SIG-M5 treated with dmso at 0.1 percent for 504 hours (cell line): ENCODE measurements around the gene CDKL4.
"Not testable (repeated sequence)": the region's sequence is repeated elsewhere in the genome, so short reads cannot be mapped to it uniquely, and the experiment has no call there.

Source experiments
- DNase-seq: peaks from one replicate; lab custom pipeline; 2025; ENCODE audit not compliant: unreplicated experiment; lab: John Stamatoyannopoulos, UW

CDKL4 gene

DNA sequence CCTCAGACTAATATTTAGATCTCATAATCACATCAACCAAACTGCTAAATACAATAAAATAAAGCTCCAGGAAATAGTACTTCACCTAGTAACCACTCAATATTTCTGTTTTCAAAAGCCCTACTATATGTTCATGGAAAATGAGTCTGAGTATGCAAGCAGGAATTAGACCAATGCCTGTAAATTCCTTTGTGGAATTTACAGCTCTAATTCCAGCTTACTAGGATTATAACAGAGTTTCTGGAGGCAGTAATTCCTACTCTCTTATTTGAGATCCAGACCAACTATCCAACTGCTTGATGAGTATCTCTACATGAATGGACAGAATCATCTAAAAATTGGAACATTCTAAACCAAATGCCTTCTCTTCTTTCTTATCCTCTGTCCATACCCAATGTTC, 11.6 kb downstream of the CDKL4 start:
- DNase-seq, result no peak

DNA sequence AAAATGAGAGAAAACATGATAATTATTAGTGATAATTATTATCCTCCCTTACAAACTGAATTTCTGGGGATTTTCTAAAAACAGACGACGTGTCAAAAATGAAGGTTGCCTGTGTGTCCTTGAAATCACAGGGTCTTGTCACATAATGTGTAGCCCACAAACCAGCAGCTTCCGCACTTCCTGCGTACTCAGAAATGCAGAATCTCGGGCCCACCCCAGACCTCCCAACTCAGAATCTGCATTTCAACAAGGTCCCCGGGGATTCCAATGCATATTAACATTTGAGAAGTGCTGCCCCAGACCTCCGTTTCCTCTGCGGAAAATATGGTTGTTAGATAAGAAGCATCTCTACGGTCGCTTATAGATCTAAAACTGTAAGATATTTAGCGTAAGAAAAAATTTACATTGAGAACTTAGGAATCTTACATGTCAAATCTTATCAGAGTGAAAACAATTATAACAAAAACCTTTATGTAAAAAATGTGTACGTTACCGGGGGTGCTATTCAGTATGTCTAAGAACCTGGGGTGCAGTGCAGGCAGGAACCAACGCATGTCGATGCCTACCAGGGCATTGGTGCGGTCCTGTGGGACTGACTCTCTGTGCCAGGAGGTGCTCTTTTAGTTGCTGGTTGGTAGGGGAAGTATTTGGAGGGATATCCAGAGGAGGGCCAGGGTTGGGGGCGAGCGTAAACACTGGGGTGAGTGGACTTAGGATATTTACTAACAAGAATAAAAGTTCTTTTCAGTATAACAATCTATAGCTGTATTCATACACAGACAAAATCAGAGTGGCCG, 15.2 kb downstream of the CDKL4 start:
- DNase-seq, result no peak

DNA sequence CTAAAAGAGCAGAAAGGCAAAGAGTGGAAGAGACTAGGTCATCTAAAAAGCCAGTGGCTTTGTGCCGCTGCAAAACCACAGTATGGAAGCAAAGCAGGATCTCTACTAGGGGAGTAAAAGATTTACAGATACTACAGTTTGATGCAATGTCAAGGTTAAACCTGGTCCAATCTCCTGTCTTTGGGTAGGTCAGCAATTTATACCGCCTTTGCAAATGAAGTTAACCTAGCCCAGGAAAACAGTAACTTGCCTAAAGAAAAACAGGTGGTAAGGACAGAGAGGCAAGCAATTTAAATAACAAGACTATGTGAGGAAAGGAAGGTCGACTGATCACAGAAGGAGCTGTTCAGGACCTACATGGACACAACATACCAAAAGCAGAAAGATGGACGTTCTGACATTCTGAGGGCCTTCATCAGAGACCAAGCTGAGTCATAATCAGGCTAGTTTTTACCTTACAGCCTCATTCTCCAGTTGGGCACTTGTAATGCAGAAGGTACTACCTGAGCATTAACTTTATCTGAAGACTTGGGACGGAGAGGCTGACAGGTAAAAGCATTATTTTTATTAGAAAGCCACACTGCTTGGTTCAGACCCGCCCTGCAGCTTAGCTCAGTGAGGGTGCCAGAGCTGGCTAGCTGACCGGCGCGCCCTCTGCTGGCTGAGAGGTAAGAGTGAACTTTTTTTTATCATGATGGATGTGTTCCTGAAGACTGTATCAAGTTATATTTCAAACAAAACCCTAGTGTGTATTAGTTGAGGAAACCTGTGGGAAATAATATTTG, 15.9 kb downstream of the CDKL4 start:
- peak; percentile 75 for DNase-seq

DNA sequence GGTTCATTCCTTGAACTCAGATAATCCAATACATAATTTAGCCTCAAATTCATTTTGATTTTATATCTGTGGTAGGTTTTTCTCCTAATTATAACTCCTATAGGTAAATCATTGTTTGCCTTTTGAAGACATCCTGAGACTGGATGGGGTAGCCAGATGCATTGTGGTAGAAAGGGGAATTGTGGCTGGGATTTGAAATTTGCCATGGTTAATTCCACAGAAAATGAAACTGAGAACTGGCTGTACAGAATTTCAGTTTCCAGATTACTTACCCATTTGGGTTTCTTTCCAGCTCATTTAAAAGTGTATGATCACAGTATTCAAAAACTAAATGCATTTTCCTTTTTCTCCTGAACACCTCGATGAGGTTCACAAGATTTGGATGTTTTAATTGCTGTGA, 18.2 kb downstream of the CDKL4 start:
- DNase-seq, result no peak

DNA sequence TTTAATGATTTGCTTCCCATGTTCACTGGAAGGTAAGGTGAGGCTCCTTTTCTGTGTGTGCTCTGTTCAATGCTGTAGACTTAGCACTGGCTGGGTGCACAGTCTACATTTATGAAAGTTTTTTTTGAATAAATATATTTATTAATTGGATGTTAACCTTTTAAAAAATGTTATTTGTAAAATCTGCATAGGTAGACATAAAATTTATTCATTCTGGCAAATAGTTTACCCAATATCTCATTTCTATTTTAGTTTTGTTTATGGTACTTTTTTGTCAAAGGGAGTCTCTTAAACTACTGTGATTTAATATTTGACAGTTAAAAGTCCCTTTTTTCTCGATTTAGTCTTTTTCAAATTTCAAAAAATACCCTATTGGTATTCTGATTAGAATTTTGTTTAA, 19.9 kb downstream of the CDKL4 start:
- DNase-seq, result no peak

DNA sequence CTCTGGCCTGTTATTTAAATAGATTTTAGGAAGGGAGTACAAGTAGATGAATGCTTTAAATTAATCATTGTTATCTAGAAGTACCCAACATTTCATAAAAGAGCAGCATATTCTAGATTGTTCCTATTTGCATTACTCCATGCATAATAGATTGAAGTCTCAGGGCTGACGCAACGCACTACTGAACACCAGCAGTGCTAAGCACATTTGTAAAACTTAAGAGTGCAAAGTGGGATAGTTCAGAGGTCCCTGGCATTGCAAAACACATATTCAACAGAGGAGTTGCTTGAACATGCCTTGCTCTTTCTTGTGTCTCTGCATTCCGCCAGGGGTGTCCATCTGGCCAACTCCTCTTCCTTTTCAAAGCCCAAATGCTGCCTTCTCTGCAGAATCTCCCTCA, 22.3 kb downstream of the CDKL4 start:
- DNase-seq, result no peak

DNA sequence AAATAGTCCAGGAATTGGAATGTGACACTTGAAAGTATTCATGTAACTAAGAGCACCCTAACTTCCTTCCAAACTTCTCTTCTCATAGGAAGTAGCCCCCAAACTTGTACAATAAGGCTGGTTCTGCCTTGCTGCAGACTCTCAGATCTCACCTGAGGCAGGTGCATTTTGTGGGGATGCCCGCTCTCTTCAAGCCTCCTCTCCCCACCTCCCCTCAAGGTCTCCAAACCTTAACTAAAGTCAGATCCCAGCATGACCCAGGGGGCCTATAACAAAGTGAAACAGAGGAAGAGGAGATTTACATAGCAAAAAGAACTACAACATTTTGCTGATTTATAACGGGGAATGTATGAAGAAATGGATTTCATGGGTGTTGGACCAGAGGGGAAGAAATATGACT, 23.6 kb downstream of the CDKL4 start:
- DNase-seq, result no peak

DNA sequence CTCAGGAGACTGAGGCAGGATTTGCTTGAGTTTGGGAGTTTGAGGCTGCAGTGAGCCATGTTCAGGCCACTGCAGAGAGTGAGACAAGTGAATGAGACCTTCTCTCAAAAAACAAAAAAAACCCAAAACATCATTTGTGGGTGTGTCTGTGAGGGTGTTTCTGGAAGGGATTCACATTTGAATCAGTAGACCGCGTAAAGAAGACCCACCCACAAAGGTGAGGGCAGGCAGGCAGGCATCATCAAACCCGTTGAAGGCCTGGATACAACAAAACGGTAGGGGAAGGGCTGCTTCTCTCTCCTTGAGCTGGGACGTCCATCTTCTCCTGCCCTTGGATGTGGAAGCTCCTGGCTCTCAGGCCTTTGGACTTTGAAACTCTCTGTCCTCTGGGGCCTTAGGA, 25.4 kb downstream of the CDKL4 start:
- no peak for DNase-seq

DNA sequence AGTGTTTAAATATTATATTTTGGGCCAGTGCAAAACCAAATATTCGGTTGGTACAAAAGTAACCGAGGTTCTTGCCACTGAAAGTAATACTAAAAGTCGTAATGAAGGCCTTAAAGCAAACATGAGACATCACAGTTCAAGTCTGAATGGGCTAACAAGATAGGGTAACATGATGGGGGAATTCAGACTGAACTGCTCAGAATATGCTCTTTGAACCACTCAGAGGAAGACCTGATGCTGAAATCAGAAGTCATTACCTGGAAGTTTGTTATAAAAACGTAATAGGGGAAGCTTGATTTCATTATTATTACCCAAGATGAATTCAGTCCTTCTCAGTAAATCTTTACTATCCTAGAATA, 26.6 kb downstream of the CDKL4 start:
- DNase-seq, result no peak

DNA sequence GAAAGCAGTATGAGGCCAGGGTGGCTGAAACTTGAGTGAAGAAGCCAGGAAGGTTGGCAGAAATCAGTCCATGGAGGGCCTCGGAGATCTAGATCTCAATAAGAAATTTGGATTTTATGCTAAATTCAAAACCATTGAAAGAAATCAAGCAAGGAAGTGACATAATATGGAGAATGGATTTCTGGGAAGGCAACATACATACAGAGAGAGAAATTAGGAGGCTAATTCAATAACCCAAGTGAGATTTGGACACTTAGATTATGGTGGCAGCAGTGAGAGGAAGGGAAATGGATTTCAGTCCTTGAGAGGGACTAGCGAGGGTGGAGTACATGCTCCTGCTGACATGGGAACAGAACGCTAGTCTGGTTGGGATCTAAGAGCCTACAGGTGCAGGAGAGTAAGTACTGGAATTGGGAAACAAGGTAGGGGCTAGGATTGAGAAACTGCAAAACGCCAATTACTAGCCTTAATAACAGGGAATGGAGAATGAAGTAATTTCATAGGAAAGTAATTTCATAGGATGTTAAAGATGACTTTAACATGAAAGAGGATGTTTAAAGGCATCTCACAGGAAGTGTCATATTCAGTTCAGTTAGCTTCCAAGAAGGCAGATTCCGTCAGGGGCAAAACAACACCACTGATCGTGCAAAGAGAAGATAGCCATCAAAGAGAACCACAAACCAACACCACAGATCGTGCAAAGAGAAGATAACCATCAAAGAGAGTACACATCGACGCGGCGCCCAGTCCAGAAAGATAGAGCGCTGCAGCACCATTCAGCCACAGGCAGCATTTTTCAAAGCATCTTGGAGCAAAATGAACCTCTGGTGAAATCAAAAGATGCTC, 27.2 kb downstream of the CDKL4 start:
- no peak for DNase-seq

DNA sequence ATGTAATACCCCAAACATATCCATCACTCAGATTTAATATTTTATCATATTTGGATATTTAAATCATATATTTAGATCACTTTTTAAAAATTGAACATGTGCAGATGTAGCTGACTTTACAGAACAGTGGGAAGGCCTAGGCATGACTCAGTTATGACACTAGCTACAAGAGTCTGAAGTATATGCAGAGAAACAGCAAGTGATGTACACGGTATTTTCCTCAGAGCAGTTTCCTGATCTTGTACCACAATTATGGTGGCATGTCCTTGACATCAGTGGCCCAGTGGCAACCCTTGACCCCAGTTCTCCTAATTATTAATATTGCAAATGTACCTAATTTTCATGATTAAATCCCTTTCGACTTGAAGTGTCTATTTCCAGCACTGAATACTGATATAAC, 28.2 kb downstream of the CDKL4 start:
- no peak for DNase-seq

DNA sequence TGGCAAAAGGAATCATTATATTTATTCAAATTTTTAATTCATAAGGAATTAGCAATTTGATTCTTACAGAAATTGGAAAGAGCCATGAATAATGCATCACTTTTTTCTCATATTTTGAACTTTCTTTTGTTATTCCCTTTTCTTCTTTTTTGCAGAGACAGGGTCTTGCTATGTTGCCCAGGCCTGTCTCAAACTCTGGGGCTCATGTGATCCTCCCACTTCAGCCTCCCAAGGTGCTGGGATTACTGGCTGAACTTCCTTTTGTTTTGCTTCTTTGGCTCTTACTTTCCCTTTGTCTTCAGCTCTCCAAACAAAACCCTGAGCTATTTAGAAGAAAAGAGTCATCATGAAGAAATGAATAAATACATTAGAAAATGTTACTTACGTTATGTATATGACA, 30.8 kb downstream of the CDKL4 start:
- no peak for DNase-seq

DNA sequence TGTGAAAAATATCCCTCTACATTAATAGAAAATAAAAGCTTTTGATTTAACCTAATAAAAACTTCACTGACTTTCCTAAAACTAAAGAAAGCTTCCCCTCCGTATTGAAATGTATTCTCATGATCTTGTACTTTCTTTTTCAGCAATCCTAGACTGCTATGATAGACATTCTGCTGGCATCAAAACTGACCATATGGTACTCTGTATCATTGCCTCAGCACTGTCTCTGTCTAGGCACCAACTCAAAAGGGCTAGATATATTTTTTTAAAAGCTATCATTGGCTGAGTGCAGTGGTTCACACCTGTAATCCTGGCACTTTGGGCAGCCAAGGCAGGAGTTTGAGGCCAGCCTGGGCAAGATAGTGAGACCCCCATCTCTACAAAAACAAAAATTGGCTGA, 32.9 kb downstream of the CDKL4 start:
- DNase-seq, result no peak

DNA sequence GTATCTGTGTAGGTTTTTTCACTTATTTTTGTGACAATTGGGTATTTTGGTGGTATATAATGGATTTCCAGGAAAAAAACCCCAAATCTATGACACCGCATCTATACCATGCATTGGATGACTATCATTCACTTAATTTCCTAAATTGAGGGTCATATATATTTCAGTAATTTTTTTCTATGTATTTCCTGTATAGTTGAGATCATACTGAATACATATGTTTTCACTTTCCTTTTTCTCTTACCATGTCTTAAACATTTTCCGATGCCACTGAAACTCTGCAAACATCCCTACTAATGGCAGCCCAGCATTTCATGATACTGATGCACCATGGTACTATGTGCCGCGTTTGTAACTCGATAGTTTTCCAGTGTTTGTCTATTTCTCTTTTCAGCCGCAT, 40.4 kb downstream of the CDKL4 start:
- no peak for DNase-seq

DNA sequence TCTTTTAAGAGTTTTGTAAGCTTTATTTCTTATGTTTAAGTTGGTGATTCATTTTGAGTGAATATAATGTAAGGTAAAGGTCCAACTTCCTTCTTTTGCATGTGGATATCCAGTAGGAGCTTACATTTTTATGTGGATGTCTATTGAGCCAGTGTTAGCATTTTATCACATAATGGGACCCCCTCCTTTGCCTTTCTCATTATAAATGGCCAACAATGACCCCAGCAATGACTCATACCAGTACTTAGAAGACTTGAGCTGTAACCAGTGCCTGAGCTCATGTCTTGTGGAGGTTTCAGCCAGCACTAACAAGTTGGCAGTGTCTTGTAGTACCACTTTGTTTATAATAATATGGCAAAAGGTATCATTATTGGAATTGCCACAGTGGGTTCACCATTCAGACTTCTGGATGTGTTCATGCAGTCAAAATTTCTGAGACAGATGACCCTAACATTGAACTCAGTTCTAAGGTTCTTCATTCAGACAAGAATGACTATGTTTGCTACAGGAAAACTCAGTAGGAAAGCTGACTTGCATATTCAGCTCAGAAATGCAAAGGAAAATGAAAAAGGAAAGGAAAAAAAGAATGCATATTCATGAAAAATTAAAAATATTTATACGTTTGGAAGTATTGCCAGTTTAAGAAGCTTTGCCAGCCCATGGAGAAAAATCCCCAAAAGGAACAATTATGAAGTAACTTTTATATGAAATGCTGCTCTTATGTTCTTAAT, 41.0 kb downstream of the CDKL4 start:
- DNase-seq, result no peak

DNA sequence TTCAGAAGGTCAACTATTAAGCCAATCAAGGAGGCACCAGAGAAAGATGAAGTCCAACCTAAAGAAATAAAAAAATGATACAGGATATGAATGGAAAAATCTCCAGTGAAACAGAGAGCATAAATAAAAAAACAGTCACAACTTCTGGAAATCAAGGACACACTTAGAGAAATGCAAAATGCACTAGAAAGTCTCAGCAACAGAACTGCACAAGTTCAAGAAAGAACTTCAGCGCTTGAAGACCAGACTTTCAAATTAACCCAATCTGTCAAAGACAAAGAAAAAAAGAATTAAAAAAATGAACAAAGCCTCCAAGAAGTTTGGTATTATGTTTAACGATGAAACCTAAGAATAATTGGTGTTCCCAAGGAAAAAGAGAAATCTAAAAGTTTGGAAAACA, 46.8 kb downstream of the CDKL4 start:
- not testable (repeated sequence) for DNase-seq

DNA sequence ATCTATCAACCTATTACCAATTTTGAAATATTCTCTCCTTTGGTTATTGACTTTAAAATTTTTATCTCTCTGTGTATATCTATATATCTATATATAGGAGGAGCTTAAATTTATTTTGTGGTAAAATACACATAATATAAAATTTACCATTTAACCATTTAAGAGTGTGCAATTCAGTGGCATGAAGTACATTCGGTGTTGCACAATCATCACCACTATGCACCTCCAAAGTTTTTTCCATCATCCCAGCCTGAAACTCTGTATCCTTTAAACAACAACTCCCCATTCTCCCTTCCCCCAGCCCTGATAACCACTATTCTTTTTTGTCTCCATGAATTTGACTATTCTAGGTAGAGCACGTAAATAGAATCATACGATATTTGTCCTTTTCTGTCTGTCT, 49.1 kb downstream of the CDKL4 start:
- no peak for DNase-seq

DNA sequence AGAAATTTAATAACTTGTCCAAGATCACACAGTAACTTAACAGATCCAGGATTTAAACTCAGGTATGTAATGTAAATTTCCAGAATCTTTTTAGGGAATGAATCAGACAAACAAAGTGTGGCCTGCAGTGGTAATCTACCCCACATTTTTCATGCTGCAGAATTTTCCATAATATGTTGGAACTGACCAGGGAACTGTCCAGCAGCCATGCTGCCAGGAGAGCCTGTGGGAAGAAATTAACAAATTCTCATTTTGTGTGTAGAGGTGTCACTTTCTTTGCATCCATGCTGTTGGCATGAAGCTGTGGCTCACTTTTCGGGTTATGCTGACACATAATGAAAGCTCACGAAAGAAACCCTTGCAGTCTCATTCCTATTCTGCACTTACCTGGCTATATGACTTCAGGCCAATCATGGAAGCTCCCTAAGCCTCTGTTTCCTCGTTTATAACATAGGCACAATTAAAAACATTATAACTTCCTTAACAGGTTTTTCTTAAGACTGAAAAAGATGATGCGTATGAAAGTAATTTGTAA, 54.7 kb downstream of the CDKL4 start:
- DNase-seq, result no peak

DNA sequence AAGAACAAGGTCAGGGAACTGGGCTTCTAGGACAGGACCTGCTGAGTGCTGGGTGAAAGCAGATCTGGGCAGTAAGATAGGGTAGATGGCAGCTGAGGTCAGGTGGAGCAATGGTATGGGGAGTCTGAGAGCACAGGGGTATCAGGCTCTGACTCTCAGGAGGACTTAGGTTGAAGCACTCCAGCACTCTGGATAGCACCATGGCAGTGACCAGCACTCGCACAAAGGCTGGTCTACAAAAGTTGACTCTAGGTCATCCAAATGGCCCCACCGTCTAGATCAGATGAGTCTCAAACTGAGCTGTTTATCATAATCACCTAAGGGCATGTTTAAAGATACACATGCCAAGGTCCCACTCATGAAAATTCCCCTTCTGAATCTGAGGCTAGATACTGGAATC, 60.1 kb downstream of the CDKL4 start:
- no peak for DNase-seq

DNA sequence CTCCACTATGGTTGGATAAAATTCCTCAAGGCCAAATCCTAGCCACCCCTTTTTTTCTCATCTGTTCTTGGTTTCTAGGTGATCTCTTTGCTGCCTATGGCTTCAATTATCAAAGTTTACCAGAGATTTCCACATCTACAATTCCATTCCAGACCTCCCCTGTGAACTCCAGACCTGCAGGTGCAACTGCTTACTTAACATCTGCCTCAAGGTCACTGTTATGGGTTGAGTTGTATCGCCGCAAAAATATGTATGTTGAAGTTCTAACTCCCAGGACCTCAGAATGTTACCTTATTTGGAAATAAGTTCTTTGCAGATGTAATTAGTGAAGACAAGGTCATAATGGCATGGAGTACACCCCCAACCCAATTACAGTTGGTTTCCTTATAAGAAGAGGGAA, 62.5 kb downstream of the CDKL4 start:
- DNase-seq, result no peak
